Neural cell (in vitro differentiated cells): ENCODE data around the gene SULF2.

Source experiments
- POLR2AphosphoS5 ChIP-seq: IDR thresholded peaks from 2 replicates; pipeline ENCODE4 v1.6.1; 2012
- TF ChIP-seq, protein P1 (sequence below): fragments of 450-650 bp; IDR thresholded peaks from 2 replicates; pipeline ENCODE4 v1.5.1; 2014; ENCODE audit warnings: antibody characterized with exemption, mild to moderate bottlenecking, moderate library complexity; ENCODE audit not compliant: poor library complexity, severe bottlenecking

DNA sequence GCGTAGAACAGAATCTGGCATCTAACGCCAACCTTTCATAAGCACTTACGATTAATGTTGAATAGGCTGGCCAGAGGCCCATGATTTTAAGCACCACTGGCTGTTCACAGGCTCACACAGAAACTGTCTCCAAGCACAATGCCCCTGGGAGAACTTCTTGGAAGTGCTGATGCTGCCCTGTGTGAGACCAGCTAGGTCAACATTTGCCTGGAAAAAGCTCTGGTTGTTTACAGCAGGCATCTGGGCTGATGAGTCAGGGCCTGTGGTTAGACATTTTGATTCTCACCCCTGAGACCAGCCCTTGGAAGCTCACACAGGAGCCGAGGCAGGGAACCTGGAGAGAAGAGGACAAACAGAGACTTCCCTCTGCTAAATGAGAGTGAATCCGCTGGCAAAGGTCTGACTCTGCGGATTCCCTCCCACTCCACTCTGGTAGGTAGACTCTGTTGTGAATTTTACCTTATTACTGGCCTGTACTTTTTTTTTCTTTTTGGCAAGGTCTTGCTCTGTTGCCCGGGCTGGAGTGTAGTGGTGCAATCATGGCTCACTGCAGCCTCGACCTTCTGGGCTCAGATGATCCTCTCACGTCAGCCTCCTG lies 6.8 kb upstream of the SULF2 start:
- TF ChIP-seq, protein P1, sequence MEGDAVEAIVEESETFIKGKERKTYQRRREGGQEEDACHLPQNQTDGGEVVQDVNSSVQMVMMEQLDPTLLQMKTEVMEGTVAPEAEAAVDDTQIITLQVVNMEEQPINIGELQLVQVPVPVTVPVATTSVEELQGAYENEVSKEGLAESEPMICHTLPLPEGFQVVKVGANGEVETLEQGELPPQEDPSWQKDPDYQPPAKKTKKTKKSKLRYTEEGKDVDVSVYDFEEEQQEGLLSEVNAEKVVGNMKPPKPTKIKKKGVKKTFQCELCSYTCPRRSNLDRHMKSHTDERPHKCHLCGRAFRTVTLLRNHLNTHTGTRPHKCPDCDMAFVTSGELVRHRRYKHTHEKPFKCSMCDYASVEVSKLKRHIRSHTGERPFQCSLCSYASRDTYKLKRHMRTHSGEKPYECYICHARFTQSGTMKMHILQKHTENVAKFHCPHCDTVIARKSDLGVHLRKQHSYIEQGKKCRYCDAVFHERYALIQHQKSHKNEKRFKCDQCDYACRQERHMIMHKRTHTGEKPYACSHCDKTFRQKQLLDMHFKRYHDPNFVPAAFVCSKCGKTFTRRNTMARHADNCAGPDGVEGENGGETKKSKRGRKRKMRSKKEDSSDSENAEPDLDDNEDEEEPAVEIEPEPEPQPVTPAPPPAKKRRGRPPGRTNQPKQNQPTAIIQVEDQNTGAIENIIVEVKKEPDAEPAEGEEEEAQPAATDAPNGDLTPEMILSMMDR, result no peak
- no peak for TF ChIP-seq POLR2AphosphoS5
